Glutamatergic neuron (in vitro differentiated cells): ENCODE measurements around the gene DYNC2LI1. TPM values are rescaled to one million over a fixed set of nuclear protein-coding genes. Genes with fewer than 3 reads are reported as not detected.

Experiments
- DNase-seq: peaks from one replicate; pipeline ENCODE4 v3.0.0; 2022
- H3K27ac Mint-ChIP-seq: one replicate; pipeline ENCODE4 v1.8.0; 2020; ENCODE audit warnings: mild to moderate bottlenecking, mixed read lengths, inconsistent platforms; ENCODE audit not compliant: unreplicated experiment
- H3K27me3 Mint-ChIP-seq: one replicate; pipeline ENCODE4 v1.8.0; 2020; ENCODE audit warnings: mild to moderate bottlenecking, moderate library complexity, mixed read lengths, inconsistent platforms; ENCODE audit not compliant: unreplicated experiment
- H3K36me3 Mint-ChIP-seq: one replicate; pipeline ENCODE4 v1.8.0; 2020; ENCODE audit warnings: mild to moderate bottlenecking, mixed read lengths, inconsistent platforms; ENCODE audit not compliant: unreplicated experiment
- H3K4me1 Mint-ChIP-seq: one replicate; pipeline ENCODE4 v1.8.0; 2020; ENCODE audit warnings: mild to moderate bottlenecking, low read depth, mixed read lengths, inconsistent platforms; ENCODE audit not compliant: unreplicated experiment
- H3K4me3 Mint-ChIP-seq: one replicate; pipeline ENCODE4 v1.8.0; 2020; ENCODE audit warnings: mild to moderate bottlenecking, mixed read lengths, inconsistent platforms; ENCODE audit not compliant: unreplicated experiment
- H3K9me3 Mint-ChIP-seq: one replicate; pipeline ENCODE4 v1.8.0; 2020; ENCODE audit warnings: mild to moderate bottlenecking, moderate library complexity, mixed read lengths, inconsistent platforms; ENCODE audit not compliant: unreplicated experiment
- total RNA-seq: library from RNA; stranded (reverse); fragmentation: NEBNext Ultra II Directional; extraction: Animal tissue kit (Norgen Biotek cat#: 25700); gene quantifications from one replicate; pipeline ENCODE4 v1.2.1, GENCODE V29; 2021; ENCODE audit not compliant: unreplicated experiment
- TF ChIP-seq, protein P1 (sequence below): fragments of 200-600 bp; sonication (generic); IDR thresholded peaks from one replicate; pipeline ENCODE4 v1.5.0; 2021; ENCODE audit not compliant: partially characterized antibody, unreplicated experiment

The DYNC2LI1 gene
- total RNA-seq, 1 donor from 2014 or later = 11.9 TPM

DNA sequence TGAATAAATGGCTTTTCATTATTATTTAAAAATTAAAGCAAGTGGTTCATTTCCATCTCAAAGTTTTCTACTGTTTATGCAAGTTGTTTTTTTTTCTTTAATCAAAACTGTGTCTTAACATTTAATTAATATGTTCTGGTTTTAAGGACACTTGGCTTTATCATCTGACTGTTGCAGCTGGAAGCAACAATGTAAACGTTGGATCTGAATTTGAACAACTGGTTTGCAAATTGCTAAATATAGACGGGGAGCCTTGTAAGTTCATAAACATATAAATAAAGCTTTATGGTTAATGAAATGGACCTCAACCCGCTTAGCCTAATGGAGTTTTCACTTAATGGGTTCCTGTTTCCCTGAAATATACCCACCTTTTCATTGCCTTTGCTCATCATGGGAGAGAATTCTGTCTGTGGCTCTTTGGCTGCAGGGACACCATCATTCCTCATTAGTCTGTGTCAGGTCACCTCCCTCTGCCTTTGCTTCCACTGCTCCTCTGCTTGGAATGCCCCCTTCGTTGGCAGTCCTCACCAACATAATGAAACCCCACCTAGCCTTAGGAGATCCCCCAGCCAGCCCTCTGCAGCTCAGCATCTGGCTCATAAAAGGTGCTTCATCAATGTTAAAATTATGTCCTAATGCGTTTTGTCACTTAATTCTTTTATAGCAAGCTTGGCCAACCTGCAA is 44.2 kb upstream of the DYNC2LI1 start:
- TF ChIP-seq, protein P1, sequence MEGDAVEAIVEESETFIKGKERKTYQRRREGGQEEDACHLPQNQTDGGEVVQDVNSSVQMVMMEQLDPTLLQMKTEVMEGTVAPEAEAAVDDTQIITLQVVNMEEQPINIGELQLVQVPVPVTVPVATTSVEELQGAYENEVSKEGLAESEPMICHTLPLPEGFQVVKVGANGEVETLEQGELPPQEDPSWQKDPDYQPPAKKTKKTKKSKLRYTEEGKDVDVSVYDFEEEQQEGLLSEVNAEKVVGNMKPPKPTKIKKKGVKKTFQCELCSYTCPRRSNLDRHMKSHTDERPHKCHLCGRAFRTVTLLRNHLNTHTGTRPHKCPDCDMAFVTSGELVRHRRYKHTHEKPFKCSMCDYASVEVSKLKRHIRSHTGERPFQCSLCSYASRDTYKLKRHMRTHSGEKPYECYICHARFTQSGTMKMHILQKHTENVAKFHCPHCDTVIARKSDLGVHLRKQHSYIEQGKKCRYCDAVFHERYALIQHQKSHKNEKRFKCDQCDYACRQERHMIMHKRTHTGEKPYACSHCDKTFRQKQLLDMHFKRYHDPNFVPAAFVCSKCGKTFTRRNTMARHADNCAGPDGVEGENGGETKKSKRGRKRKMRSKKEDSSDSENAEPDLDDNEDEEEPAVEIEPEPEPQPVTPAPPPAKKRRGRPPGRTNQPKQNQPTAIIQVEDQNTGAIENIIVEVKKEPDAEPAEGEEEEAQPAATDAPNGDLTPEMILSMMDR = no peak
- Mint-ChIP-seq H3K36me3 (no peaks in the 10 kb centered on the region), H3K4me3 (no peak overlapping the region), H3K27me3 (no peaks in the 10 kb centered on the region), H3K27ac (no peak overlapping the region), H3K9me3 (no peaks in the 10 kb centered on the region), H3K4me1 (peaks cover 9% of the 10 kb centered on the region)
- DNase-seq = no peak

DNA sequence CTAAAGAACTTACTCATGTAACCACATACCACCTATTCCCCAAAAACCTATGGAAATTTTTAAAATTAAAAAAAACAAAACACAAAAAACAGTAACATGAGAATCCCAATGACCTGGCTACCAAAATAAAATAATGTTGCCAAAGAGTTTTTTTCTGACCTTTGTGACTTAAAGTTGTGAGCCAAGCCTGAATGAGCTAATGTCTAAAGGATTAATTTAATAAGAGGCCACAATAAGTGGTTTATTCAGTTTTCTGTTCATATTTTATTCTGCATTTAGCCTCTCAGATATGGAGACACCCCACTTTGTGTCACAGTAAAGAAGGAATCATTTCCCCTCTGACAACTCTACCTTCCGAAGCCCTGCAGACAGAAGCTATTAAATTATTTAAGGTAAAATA is 42.6 kb upstream of the DYNC2LI1 start:
- TF ChIP-seq, protein P1 = no peak
- H3K27ac Mint-ChIP-seq = no peak overlapping the region
- H3K36me3 Mint-ChIP-seq = no peaks in the 10 kb centered on the region
- no peaks in the 10 kb centered on the region for H3K9me3 Mint-ChIP-seq
- DNase-seq = no peak
- H3K27me3 Mint-ChIP-seq = no peaks in the 10 kb centered on the region
- no peaks in the 10 kb centered on the region for H3K4me1 Mint-ChIP-seq
- no peak overlapping the region for H3K4me3 Mint-ChIP-seq

DNA sequence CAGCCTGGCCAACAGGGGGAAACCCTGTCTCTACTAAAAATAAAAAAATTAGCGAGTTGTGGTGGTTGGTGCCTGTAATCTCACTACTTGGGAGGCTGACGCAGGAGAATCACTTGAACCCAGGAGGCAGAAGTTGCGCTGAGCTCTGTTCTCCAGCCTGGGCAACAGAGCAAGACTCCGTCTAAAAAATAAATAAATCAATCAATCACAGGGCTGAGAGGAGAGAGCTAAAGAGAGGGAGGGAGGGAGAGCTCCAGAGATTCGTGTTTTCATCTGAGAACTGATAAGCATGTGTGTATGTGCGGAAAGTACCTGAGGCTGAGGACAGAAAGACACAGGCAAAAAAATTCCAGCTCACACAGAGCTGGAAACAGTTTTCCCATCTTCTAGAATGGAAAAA is 37.2 kb upstream of the DYNC2LI1 start:
- H3K9me3 Mint-ChIP-seq = no peaks in the 10 kb centered on the region
- H3K36me3 Mint-ChIP-seq = no peaks in the 10 kb centered on the region
- TF ChIP-seq, protein P1 = no peak
- H3K4me3 Mint-ChIP-seq = no peak overlapping the region
- no peak for DNase-seq
- no peaks in the 10 kb centered on the region for H3K4me1 Mint-ChIP-seq
- H3K27me3 Mint-ChIP-seq = no peaks in the 10 kb centered on the region
- H3K27ac Mint-ChIP-seq = no peak overlapping the region

DNA sequence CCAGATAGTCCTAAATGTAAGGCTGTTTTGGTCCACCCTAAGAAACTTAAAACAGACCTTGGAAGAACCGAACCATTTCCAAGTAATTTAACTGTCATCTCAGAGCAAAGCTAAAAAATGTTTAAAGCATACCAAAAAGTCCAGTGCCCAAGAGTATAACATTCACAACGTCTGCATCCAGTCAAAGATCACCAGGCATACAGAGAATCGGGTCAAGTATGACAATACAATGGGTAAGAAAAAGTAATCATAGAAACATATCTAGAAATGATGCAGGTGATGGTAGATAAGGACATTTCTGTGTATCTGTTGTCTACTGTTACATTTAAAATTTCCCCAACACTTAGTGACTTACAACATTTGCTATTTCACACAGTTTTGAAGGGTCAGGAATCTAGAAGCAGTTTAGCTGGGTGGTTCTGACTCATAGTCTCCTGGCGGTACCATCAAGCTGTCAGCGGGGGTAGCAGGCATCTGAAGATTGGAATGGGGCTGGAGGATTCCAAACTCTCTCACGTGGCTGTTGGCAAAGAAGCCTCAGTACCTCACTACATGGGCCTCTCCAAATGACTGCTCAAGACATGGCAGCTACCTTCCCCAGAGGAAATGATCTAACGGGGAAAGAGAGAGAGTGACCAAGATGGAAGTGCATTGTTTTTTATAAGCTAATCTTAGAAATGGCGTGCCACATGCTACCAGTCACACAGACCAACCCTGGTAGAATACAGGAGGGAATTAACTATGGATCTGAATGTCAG is 36.6 kb upstream of the DYNC2LI1 start:
- H3K9me3 Mint-ChIP-seq = no peaks in the 10 kb centered on the region
- H3K36me3 Mint-ChIP-seq = no peaks in the 10 kb centered on the region
- no peak overlapping the region for H3K27ac Mint-ChIP-seq
- H3K4me3 Mint-ChIP-seq = no peak overlapping the region
- TF ChIP-seq, protein P1 = no peak
- H3K27me3 Mint-ChIP-seq = no peaks in the 10 kb centered on the region
- no peaks in the 10 kb centered on the region for H3K4me1 Mint-ChIP-seq
- DNase-seq = no peak

DNA sequence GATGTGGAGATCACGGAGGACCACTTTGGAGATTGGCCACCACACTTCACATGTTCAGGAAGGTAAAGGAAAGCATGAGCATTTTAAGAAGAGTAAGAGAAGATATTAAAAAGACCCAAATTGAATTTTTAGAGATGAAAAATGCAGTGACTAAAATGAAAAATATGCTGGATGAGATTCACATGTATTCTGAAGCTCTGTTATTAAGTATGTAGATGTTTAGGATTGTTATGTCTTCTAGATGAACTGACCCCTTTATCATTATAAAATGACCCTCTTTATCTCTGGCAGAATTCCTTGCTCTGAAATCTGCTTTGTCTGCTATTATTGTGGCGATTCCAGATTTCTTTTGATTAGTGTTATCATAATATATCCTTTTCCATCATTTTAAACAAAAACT is 36.0 kb upstream of the DYNC2LI1 start:
- no peaks in the 10 kb centered on the region for H3K4me1 Mint-ChIP-seq
- no peak overlapping the region for H3K27ac Mint-ChIP-seq
- TF ChIP-seq, protein P1 = no peak
- H3K36me3 Mint-ChIP-seq = no peaks in the 10 kb centered on the region
- H3K9me3 Mint-ChIP-seq = no peaks in the 10 kb centered on the region
- DNase-seq = no peak
- H3K27me3 Mint-ChIP-seq = no peaks in the 10 kb centered on the region
- no peak overlapping the region for H3K4me3 Mint-ChIP-seq
